Activated naive CD4-positive, alpha-beta T cell treated with anti-CD3 and anti-CD28 coated beads, Interleukin-2, amount 50 U/mL, for 16 hours (primary cell): ENCODE measurements around the gene NRXN3.
"Not testable (repeated sequence)": the region's sequence is repeated elsewhere in the genome, so short reads cannot be mapped to it uniquely, and the experiment has no call there.

Source experiments
- DNase-seq: peaks from one replicate; pipeline ENCODE4 v3.0.0-alpha.2; 2020

Gene NRXN3

GRCh38 chr14:78968265-78968664, 798.1 kb downstream of the NRXN3 start:
- no peak for DNase-seq

GRCh38 chr14:78970677-78971076, 800.5 kb downstream of the NRXN3 start:
- DNase-seq, result no peak

DNA sequence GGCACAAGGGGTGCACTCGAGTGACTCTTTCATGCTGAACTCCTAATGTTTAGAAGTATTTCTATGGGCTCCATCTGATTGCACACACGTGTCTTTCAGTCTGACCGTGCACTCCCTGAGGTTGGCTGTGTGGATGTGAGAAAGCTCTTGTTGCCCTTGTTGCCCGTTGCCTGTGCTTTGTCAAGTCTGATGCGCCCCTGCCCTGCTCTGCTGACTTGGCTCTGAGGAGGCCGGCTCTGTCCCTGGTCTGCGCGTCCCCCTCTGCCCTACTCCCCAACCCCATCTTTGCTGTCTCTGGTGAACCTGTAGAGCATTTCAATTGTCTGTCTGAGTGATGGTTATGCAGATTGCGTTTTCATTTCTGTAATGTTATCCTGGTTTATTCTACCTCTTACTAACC, 802.3 kb downstream of the NRXN3 start:
- DNase-seq, result no peak

DNA sequence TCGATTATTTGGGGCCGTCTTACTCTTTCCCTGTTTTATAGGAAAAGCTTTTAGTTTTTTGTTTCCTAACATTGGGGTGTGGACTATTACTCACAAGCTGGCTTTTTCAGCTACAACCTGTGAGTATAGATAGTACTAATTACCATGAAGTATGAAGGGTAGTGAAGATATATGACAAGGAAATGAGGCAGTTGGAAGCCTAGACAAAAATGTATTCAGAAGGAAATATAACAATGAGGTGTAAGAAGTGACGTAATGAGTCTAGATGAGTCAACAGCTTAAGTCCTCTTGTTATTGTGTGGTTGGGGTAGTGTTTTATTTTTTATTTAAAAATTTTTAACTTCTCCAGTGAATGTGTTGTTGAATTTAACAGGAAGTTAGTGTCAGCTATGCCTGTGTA, 804.5 kb downstream of the NRXN3 start:
- no peak for DNase-seq

DNA sequence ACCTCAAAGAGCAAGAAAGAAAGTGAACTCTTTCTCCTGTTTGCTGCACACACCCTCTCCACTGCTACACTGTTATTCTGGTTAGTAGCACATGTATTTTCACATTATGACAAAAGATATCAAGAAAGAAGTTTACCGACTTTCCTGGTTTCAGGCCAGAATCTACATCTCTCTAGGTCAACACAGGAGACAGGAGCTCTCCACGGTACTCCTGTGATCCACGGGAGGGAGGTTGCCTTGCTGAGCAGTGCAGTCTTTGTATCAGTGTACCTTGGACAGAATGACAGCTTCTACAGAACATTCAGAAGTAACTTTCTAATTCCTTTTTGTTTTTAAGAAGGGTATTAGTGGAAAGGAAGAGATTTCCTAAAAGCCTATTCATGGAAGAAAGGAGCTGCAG, 805.6 kb downstream of the NRXN3 start:
- DNase-seq, result no peak

DNA sequence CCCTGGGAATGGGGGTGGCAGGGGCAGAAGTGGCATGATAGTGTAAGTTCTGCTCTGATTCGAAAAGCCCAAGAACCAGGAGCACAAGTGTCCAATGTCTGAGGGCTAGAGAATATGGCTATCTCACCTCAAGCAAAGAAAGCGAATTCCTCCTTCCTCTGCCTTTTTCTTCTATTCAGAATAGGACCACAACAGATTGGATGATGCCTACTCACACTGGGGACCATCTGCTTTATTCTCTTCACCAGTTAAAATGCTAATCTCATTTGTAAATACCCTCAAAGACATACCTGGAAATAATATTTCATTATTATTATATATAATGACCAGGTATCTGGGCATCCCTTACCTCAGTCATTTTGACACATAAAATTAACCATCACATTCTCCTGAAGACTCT, 808.7 kb downstream of the NRXN3 start:
- DNase-seq, result no peak

- no peak for DNase-seq
Observed at GRCh38 chr14:78982551-78982950, 812.4 kb downstream of the NRXN3 start.

DNA sequence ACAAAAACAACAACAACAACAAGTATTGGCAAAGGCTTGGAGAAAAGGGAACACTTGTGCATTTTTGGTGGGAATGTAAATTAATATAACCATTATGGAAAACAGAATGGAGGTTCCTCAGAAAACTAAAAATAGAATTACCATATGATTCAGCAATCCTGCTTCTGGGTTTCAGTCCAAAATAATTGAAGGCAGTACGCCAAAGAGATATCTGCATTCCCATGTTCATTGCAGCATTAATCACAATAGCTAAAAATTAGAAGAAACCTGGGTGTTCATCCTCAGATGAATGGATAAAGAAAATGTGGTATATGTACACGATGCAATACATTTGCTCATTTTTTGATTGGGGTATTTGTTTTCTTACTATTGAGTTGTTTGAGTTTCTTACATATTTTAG, 813.0 kb downstream of the NRXN3 start:
- no peak for DNase-seq

DNA sequence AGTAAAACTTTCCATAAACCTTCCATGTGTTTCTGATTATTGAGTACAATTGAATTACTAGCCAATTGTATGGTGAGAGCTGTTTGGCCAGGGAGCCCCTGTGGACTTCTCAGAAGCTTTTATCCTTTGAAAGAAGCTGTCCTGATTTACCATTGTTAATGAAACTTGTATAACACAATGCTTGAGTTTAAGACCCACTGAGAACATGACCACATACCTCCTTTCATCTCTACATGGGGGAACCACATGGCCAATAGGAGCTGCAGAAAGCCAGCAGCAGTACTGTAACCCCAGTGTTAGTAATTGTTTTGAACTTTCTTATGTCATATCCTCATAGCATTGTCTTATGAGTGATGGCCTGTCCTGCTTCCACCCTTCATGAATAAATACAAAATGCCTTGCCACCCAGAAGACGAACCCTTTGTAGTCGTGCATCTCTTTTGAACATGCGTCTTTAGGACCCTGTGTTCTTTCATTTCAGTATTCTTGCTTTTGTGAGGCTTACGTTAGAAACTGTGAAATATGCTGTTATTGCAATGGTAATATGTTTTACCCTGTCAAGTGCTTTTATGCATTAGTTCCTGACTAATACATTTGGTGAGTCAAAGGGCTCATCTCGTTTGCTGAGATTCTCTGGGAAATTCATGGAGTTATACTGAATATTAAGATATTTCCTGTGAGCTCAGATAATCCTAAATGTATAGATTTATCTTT, 815.7 kb downstream of the NRXN3 start:
- DNase-seq, result no peak

- no peak for DNase-seq
Observed at GRCh38 chr14:78986989-78987388, 816.8 kb downstream of the NRXN3 start.

DNA sequence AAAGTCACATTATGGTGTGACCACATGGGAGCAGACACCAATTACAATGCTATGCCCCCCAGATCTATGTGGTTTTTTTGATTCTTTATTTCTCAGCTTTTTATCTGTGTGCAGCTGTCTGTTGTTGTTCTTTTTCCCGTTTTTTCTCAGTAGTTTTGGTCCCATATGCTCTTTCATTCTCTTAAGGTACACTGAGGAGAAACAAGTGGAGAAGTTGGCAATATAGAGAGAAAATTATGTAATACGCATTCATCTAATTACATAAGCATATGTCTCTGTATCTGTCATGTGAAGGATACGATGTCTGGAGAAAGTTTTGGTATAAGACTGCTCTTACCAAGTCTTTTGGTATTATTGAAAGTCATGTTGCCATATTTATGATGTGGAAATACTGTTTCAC, 819.0 kb downstream of the NRXN3 start:
- DNase-seq, result no peak

DNA sequence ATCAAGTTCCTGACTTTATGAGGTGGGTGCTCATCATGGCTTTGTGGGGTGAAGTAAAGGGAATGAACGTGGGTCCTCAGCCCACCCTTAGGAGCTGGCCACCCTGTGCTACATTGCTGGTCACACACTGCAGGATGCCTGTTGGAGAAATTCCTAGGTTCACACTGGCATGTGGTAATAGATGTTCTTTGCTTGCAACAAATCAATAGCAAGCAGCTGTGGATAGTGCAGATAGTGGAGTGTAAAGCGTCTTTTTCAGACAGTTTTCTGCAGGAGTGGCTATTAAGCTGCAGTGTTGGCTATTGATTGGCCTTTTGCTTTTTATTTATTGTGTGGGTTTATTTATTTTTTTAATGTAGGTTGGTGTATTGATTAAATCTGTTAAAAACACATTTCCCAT, 822.7 kb downstream of the NRXN3 start:
- no peak for DNase-seq

DNA sequence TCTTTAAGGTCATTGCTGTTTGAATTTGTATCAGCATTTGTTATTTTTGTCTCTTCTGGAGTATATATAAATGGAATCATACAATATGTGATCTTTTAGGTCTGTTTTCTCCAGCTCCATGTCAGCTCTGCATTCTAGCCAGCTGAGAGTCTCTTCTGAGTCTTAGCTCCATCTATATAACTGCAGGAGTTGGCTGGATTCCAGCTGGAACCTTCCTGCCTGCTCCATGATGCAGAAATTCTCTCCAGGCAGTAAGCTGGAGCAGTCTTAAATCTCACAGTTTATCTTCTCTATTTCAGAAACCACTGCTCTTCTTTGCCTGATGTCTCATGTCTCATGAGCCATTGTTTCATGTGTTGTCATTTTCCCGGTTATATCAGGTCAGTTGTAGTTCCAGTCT, 827.6 kb downstream of the NRXN3 start:
- DNase-seq, result no peak

GRCh38 chr14:79009286-79009685, 839.1 kb downstream of the NRXN3 start:
- DNase-seq, result no peak

DNA sequence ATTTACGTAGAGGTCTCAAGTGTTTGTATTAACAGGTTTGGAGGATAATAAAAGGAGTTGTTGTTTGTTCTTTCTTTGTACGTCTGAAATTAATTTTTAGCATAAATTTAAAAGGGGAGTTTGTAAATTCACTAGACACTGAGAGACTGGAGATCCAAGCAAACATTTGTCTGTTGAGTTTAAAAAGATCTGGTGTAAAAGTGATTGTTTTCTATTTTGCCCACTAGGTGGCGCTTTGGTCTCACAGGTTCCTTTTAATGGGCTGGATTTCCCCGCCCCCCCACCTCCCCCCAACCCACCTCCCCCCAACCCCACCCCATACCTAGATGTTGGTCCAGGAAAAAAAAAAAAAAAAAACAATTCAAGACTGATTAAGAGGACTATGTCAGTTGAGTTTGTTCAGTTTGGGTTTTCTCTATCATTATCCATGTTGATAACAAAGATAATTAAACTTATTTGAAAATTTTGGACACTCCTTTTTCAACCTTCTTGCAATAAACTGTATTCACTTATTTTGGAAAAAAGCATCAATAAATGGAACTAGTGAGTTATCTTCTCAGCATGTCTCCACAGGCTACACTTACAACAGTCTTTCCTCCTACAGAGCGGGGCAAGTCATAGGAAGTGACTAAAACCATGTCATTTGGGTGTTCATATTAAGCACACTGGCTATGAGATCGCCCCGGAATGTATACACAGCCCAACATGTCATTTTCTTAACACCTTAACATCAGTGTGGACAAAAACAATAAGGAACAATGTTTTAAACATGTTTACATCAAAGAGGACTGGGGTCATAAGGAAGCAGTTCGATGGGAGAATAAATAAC, 841.1 kb downstream of the NRXN3 start:
- no peak for DNase-seq

DNA sequence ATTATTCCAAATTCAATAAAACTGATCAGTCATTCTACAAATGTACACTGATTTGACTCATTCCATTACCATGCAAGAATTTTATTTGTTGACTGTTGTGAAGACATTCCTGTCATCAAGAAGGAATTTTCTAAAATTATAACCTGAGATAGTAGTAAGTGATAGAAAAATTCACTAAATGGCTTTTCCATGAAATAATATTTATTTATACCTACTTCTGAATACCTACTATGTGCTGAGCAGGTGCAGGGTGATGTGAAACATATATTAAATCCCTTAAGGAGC, 841.7 kb downstream of the NRXN3 start:
- no peak for DNase-seq

DNA sequence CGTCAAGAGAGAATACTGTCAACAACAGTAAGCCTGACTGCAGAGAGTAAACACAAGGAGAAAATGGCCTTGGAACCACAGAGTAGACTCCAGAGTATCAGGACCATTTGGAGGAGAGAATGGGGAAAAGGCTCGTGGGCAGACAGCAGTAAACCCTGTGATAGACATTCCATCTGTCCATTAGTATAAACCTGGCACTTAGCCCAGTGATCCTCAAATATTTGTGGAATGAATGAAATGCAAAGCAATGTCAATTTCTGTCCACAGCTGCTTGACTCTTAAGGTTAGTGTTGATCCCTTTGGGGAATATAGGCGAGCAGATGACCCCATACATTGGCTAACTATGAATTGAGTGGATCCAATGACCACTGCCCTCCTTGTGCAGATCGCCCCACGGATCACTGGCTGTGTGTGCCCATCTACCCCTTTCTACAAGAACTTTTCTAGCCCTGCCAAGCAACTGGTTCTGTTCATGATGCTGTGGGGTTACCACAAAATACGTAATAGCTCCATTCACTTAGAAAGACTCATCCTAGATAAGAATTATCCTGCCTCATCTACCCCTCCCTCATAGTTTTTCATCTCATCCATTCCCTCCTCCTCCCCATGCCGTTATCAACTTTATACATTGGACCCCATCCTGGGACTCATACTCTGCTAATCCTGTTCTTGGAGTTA, 846.8 kb downstream of the NRXN3 start:
- no peak for DNase-seq

DNA sequence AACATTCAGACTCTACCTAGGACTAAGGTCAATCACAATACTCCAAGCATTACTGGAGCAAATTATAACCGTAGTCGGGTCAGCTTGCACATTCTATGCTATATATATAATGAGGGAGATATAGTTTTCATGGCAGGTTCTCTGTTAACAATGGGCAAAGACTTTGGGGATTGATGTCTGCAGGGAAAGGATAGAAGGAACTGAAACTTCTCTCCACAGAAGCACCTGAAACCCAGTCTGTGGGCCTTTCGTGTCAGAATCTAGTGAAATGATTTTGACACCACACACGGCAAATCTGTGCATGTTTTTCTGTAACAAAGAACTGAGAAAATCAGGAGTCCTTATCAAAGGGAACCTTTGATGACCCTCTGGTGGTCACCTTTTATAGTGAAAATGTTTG, 847.4 kb downstream of the NRXN3 start:
- no peak for DNase-seq

DNA sequence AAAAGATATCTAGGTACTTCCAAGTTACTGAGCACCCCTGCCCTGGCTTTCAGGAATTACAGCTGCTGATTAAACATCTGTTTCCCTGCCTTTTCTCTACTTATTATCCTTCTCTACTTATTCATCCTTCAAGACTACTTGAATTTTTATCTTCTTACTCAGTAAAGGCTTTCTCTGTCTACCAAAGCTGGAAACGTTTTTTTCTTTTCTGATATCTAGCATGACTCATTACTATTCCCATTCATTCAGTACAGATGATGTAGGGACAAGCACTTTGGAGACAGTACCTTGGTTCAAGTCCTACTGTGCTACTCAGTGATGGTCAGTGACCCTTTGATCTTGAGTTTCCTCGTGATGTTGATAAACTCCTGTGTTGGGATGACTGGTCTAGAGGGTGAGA, 848.7 kb downstream of the NRXN3 start:
- DNase-seq, result no peak

DNA sequence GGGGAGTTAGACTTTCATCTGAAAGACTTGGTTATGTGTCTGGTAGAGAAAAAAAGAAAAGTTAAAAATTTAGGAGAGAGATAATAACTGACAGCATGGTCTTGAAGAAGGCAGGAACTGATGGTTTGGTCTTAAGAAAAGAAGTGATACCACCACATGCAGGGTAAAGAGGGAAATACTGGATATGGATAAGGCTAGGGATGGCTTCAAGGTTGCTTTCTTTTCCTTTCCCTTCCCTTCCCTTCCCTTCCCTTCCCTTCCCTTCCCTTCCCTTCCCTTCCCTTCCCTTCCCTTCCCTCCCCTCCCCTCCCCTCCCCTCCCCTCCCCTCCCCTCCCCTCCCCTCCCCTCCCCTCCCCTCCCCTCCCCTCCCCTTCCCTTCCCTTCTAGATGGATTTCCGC, 849.7 kb downstream of the NRXN3 start:
- not testable (repeated sequence) for DNase-seq

GRCh38 chr14:79021766-79022165, 851.6 kb downstream of the NRXN3 start:
- no peak for DNase-seq

GRCh38 chr14:79027138-79027537, 857.0 kb downstream of the NRXN3 start:
- DNase-seq, result no peak

- DNase-seq, result no peak
Observed at GRCh38 chr14:79028281-79028680, 858.1 kb downstream of the NRXN3 start.

DNA sequence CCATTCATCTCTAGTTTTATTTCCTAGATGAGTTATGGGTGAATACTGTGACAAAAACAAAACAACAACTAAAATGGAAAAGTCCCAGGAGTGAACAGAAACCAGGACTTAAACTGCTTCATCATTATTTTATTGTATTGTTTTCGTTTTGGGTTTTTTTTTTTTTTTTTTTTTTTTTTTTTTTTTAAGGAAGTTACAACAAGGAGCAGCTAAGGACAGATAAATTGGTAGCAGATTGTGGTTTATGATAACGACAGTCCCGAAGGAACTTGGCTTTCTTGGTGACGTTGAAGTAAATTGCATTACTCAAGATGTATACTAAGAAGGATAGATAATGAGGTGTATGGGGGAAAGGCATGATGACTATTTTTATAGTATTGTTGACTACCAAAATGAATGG, 866.3 kb downstream of the NRXN3 start:
- DNase-seq, result no peak
